GM12801 (cell line): Measurements from ENCODE around the gene HSFX2.
"Not testable (repeated sequence)": the region's sequence is repeated elsewhere in the genome, so short reads cannot be mapped to it uniquely, and the experiment has no call there.

Source experiments
- CTCF ChIP-seq: IDR thresholded peaks from one replicate; pipeline ENCODE4 v1.5.1; 2011; ENCODE audit warnings: control low read depth; ENCODE audit not compliant: insufficient read length; ENCODE audit errors: extremely low read depth

Gene HSFX2

GRCh38 chrX:149595214-149595613 lies at the start of gene HSFX2:
Gene HSFX2 (minus strand): TSS chrX:149595314. CDS start chrX:149594700, 614 bp downstream.
- not testable (repeated sequence) for TF ChIP-seq CTCF

- TF ChIP-seq CTCF, result no peak
These were observed 48.4 kb upstream of the HSFX2 start for GRCh38 chrX:149643496-149643895.

- no peak for TF ChIP-seq CTCF
These were observed 46.7 kb upstream of the HSFX2 start for GRCh38 chrX:149641835-149642234.

- TF ChIP-seq CTCF, result no peak
These were observed 46.3 kb upstream of the HSFX2 start for GRCh38 chrX:149641432-149641831.

GRCh38 chrX:149639568-149639967 lies 44.5 kb upstream of the HSFX2 start:
- no peak for TF ChIP-seq CTCF

- no peak for TF ChIP-seq CTCF
These were observed 43.7 kb upstream of the HSFX2 start for GRCh38 chrX:149638860-149639259.

- no peak for TF ChIP-seq CTCF
These were observed 38.4 kb upstream of the HSFX2 start for GRCh38 chrX:149633511-149633910.
